Stimulated activated CD8-positive, alpha-beta memory T cell treated with anti-CD3 and anti-CD28 coated beads, Interleukin-7, amount 100 ng/mL, for 48 hours (primary cell): ENCODE results near the gene PGAP6.
A peak's percentile ranks its signal among the peaks of the same experiment; 100 is the strongest.
"Not testable (repeated sequence)": the region's sequence is repeated elsewhere in the genome, so short reads cannot be mapped to it uniquely, and the experiment has no call there.

Source experiments
- DNase-seq, 2 donors: peaks; one replicate each; pipeline ENCODE4 v3.0.0-alpha.2; 2020; ENCODE audit warnings: low read depth in 1 of 2; ENCODE audit errors: extremely low read depth in 1 of 2

PGAP6 gene

DNA sequence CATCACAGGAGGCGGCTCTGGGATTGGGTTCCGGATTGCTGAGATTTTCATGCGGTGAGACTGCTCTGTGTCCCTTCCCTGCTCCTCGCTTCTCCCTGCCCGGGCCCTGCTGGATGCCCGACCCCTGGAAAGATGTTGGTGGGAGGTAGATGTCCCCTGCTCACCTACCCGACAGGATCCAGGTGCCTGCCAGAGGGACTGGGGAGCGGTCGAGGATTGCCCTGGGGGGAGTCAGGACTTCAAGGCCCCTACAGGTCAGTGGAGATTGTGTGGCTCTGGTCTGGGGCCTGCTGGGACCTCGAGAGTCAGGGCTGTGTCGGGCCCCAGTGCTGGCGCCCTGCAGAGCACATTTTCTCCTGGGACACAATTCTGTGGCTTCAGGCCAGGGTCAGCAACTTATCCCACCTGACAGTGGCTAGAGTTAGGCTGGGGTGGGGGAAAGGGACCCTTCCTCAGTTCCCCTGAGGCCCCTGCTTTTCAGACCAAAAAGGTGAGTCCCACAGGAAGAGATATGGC, 23.3 kb upstream of the PGAP6 start:
- no peak for DNase-seq

- DNase-seq: peak; percentile 95 to 97
These were observed 19.9 kb upstream of the PGAP6 start, which contains the start of gene DECR2 for GRCh38 chr16:401468-402348. DECR2 (plus strand) TSS chr16:401885; CDS start chr16:401964, 79 bp downstream.

GRCh38 chr16:400061-400591, 18.3 kb upstream of the PGAP6 start:
- no peak for DNase-seq

DNA sequence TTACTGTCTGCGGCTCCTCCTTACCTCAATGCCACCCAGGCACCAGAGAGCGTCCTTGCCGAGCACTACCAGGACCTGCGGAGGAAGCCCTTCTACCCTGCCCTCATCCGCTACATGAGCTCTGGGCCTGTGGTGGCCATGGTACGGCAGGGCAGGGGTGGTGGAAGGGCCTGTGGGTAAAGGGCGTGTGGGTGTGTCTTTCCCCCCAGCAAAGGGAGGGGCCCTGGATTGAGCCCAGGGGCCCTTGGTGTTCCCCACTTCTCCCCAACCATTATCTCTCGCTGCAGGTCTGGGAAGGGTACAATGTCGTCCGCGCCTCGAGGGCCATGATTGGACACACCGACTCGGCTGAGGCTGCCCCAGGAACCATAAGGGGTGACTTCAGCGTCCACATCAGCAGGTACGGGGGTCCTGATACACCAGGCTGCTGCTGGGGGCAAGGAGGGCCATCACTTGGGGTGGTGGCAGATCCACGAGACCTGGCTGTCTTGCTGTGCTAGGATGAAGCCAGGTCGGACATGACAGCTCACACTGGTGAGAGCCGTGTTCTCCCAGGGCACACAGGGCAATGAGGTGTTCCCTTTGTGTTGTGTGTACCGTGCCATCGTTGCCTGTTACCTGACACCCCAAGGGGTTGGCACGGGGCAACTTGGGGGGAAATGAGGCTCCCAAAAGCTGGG, 17.7 kb upstream of the PGAP6 start:
- DNase-seq: no peak

DNA sequence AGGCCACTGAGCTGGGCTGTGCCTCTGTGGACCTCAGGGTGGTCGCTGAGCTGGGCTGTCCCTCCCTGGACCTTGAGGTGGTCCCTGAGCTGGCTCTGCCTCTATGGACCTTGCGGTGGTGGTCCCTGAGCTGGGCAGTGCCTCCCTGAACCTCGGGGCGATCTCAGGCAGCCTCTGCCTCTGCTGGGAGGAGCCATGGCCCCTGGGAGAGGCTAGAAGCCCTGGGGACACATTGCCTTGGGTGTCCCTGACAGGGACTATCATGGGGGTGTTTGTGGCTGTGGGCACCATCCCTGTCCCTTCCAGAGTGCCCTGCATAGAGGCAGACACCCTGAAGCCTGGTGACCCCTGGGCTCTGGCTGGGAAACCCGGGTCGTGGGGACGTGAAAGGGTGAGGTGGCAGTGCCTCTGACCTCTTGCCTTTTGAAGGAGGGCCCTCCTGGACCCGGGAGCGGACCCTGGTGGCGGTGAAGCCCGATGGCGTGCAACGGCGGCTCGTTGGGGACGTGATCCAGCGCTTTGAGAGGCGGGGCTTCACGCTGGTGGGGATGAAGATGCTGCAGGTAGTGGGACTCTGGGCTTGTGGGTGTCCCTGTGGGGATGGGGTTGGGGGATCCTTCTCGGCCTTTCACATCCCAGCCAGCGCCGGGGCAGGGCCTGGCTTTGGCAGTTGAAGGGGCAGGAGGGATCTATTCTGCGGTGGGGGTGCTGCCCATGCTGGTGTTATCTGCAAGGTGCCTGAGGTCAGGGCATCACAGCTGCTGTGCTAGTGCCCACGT, 17.0 kb upstream of the PGAP6 start:
- no peak for DNase-seq

DNA sequence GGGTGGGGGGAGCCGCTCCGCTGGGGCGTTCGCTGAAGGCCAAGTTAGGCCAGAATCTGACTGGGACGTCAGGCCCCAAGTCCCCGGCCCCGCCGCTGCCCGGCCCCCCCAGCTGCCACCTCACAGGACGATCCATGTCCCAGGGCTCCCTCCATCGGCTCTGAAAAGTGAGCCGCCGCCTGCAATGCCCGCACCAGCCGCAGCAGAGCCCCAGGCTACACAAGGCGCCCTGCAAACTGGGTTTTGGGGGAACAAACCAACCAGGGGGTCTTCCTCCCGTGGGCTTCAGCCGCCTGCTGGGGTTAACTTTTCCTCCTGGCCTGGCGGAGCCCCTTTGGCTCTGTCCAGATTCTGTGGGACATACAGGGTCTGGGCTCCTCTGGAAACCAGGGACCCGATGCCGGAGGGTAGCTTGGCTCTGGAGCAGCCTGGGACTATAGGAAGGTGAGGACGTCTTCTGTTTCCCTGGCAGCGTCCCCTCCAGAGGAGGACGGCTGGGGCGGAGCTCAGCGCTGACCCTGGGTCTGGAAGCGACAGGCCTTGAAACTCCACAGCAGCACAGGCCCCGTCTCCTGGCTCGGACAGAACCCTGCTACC, 16.1 kb upstream of the PGAP6 start:
- DNase-seq: no peak

GRCh38 chr16:397135-397661, 15.4 kb upstream of the PGAP6 start, which contains the start of gene NME4:
NME4 (plus strand) TSS chr16:397199; CDS start chr16:397223, 24 bp downstream.
- DNase-seq: no peak

- no peak for DNase-seq
These were observed 14.8 kb upstream of the PGAP6 start for GRCh38 chr16:396605-397004.

DNA sequence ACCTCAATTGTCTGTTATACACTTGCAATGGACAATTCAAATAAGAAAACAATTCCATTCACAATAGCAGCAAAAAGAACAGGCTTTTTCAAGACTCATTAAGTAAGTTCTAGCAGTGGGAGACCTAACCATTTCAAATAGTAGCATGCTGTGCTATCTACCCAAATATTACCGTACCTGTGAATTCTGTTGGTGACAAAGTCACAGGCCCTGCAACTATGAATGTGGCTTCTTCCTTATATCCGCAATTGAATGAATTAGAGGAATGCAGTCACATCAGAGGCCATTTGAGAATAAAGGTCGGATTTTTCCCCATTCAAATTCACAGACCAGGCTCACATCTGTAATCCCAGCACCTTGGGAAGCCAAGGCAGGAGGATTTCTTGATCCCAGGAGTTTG, 14.4 kb upstream of the PGAP6 start:
- no peak for DNase-seq

DNA sequence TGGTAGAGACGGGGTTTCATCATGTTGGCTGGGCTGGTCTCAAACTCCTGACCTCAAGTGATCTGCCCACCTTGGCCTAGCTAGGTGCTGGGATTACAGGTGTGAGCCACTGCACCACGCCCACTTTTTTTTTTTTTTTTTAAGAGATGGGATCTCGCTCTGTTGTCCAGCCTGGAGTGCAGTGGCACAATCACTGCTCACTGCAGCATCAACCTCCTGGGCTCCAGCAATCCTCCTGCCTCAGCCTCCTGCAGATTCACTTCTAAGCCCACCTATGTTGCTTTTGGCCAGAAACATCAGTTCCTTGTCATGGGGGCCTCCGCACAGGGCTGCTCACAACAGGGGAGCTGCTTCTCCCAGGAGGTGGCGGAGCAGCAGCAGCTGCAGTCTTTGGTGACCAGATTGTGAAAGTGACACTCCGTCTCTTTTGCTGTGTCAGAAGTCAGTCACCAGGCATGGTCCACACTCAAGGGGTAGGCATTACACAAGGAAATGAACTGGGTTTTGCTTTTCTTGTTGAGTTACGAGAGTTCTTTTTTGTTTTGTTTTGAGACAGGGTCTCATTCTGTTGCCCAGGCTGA, 10.8 kb upstream of the PGAP6 start:
- peak in 1 of 2 donors; percentile 48 for DNase-seq

DNA sequence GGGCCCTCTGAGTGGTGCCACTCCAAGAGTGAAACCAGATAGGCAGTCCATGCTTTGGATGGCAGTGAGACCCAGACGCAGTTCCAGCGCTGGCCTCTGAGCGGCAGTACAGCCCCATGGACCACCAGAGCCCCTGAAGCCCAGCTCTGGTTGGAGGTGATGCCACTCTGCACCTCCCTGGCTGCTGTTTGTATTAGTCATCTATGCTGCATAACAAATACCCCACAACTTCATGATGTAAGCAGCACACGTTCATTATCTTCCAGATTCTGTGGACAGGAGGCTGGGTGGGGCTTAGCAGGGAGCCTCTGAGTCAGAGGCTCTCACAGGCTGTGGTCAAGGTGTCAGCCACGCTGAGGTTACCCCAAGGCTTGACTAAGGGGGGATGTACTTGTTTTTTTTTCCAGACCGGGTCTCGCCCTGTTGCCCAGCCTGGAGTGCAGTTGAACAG, 10.1 kb upstream of the PGAP6 start:
- peak; percentile 83 to 87 for DNase-seq

DNA sequence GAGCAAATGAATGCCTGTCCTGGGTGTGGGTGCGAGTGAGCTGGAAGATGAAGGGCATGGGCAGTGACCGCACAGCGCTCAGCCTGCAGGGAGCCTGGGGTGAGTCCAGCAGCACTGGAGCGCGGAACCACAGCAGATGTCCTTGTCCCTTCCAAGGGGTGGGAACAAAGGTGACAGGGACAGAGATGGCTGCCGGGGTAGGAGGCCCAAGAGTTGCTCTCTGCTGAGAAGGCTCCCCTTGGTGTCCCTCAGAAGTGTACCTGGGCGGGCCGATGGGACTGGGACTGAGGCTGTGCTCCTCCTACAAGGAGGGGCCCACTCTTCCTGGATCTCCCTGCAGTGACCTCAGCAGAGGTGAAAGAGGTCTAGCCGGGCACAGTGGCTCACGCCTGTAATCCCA, 7.6 kb upstream of the PGAP6 start:
- DNase-seq: no peak

- DNase-seq: not testable (repeated sequence)
These were observed 6.2 kb upstream of the PGAP6 start for GRCh38 chr16:387761-388666.

DNA sequence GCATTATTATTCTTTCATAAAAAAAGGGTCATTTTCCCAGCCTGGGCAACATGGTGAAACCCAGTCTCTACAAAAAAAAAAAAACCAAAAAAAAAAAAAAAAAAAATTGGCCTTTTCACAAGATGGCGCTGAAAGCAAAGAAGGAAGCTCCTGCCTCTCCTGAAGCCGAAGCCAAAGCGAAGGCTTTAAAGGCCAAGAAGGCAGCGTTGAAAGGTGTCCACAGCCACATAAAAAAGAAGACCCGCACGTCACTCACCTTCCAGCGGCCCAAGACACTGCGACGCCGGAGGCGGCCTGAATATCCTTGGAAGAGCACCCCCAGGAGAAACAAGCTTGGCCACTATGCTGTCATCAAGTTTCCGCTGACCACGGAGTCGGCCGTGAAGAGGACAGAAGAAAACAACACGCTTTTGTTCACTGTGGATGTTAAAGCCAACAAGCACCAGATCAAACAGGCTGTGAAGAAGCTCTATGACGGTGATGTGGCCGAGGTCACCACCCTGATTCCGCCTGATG, 4.9 kb upstream of the PGAP6 start:
- DNase-seq: no peak

- DNase-seq: peak in 1 of 2 donors; percentile 33
These were observed 1.7 kb upstream of the PGAP6 start for GRCh38 chr16:383326-384051.

GRCh38 chr16:381012-381788, 578 bp downstream of the PGAP6 start:
- DNase-seq: no peak

GRCh38 chr16:380762-381011, 1.1 kb downstream of the PGAP6 start:
- DNase-seq: no peak
